ENCODE measurements around the gene IRF1. TPM values are rescaled to one million over a fixed set of nuclear protein-coding genes. Genes with fewer than 3 reads are reported as not detected.

Gene IRF1
- total and polyA plus RNA-seq, 2 of the 8 experiments (the other 6 are each of a cell fraction or from before 2014, with no cell fraction given), result 4.0 to 8.5 TPM

- Histone ChIP-seq H2BK12ac (ENCODE audit: low read depth, low read length) (no peak overlapping the region), H2BK120ac (replicated peaks; ENCODE audit: low read depth, low read length) (no peak overlapping the region), H3K79me2 (ENCODE audit: control insufficient read depth in 1 of 2, insufficient read depth in 2 of 2, low read length in 2 of 2) (no peaks in the 10 kb centered on the region), H4K91ac (replicated peaks; ENCODE audit: insufficient read length, low read length) (no peak overlapping the region), H2AFZ (ENCODE audit: low read length) (no peak overlapping the region), H3K36me3 (ENCODE audit: control insufficient read depth in 2 of 4, insufficient read depth in 4 of 4, low read length in 3 of 4) (no peaks in the 10 kb centered on the region), H3K4me2 (ENCODE audit: insufficient read depth in 1 of 2, low read depth in 2 of 2, low read length in 2 of 2) (no peak overlapping the region; a peak in 1 of 4 replicates), H3K79me1 (ENCODE audit: low read depth, low read length) (no peaks in the 10 kb centered on the region), H2BK5ac (ENCODE audit: low read depth, low read length) (no peak overlapping the region), H4K5ac (ENCODE audit: insufficient read length, low read depth, low read length) (no peak overlapping the region), H2AK5ac (ENCODE audit: low read depth, low read length) (no peak overlapping the region), H3K56ac (replicated peaks; ENCODE audit: insufficient read length, low read depth, low read length) (no peak overlapping the region), H3K23ac (ENCODE audit: insufficient read length) (no peak overlapping the region), H3K23me2 (ENCODE audit: low read depth, low read length) (no peaks in the 10 kb centered on the region), H3K27me3 (replicated peaks in 1 of 4; ENCODE audit: control insufficient read depth in 3 of 4, extremely low read depth in 1 of 4, insufficient read depth in 3 of 4, low read length in 3 of 4) (no peaks in the 10 kb centered on the region; a peak in 1 of 7 replicates), H3K4ac (replicated peaks; ENCODE audit: insufficient read length, low read depth, low read length) (no peak overlapping the region), H3K14ac (ENCODE audit: insufficient read length) (no peak overlapping the region), H3K9ac (replicated peaks in 1 of 4; ENCODE audit: extremely low read depth in 1 of 4, low read depth in 3 of 4, low read length in 3 of 4) (no peak overlapping the region), H3K27ac (ENCODE audit: low read depth, low read length) (no peak overlapping the region), H3K18ac (ENCODE audit: extremely low read depth, low read length) (no peak overlapping the region), H4K20me1 (replicated peaks in 1 of 2; ENCODE audit: control insufficient read depth in 1 of 2, insufficient read depth in 2 of 2, low read length in 2 of 2) (no peaks in the 10 kb centered on the region), H2BK15ac (ENCODE audit: low read length) (no peak overlapping the region), H4K8ac (ENCODE audit: extremely low read depth, insufficient read depth, low read length) (no peak overlapping the region), H3K4me3 (ENCODE audit: extremely low read depth in 1 of 4, insufficient read depth in 2 of 4, low read depth in 3 of 4, low read length in 4 of 4) (no peak overlapping the region), H2BK20ac (ENCODE audit: low read length) (no peak overlapping the region), H3K4me1 (replicated peaks in 1 of 4; ENCODE audit: control insufficient read depth in 3 of 4, insufficient read depth in 4 of 4, low read length in 3 of 4) (peaks cover 0 to 7% (median 4%) of the 10 kb centered on the region in 4 experiments; a peak in 3 of 7 replicates), H3K9me3 (ENCODE audit: insufficient read depth in 2 of 2, low read depth in 1 of 2, low read length in 1 of 2) (no peaks in the 10 kb centered on the region)
- POLR2A ChIA-PET (ENCODE audit: partially characterized antibody), result interaction anchor here (1.0 to 3.8 kb wide), 4 partner anchors 10 to 54 kb away, joined by 3 to 11 read pairs (median 6); partner anchors contain the start of gene IRF1
- CTCF ChIA-PET (ENCODE audit: partially characterized antibody), result interaction anchor here (0.7 to 3.1 kb wide), 4 partner anchors 9 to 40 kb away, joined by 3 to 20 read pairs (median 4); no protein-coding TSS in a partner anchor
- DNase-seq (ENCODE audit: low read depth in 1 of 2, low spot score in 2 of 2), result no peak
- FAIRE-seq, result no peak
- 90% methylated on average over 2 of the region's 2 CpGs; no CpG with 5 or more reads in 1 of the 2 experiments for WGBS, 2 experiments (ENCODE audit: extremely low coverage in 1 of 2, insufficient coverage in 1 of 2, insufficient read length in 1 of 2, insufficient replicate concordance in 2 of 2, low coverage in 1 of 2, low lambda C conversion rate in 2 of 2, missing lambda C conversion rate in 1 of 2)
- no peak for TF ChIP-seq HDAC2 (IDR thresholded peaks at IDR 0.05; ENCODE audit: borderline replicate concordance in 1 of 2, low read depth in 2 of 2, low read length in 2 of 2)
- no peak for TF ChIP-seq EZH2 (IDR thresholded peaks at IDR 0.05; ENCODE audit: low read depth, low read length, severe bottlenecking)
- TF ChIP-seq TAF1 (IDR thresholded peaks at IDR 0.05; ENCODE audit: low read depth, low read length), result no peak
- TF ChIP-seq SIRT6 (IDR thresholded peaks at IDR 0.05; ENCODE audit: low read length), result no peak
- no peak for TF ChIP-seq POU5F1 (IDR thresholded peaks at IDR 0.05; ENCODE audit: low read depth, low read length)
These were observed 54.7 kb downstream of the IRF1 start for GRCh38 chr5:132435886-132436285.

Data from H1 (cell line).